ENCODE measurements around the gene ADAM10. TPM values are rescaled to one million over a fixed set of nuclear protein-coding genes. Genes with fewer than 3 reads are reported as not detected.

The ADAM10 gene
- total RNA-seq, 1 donor from 2014 or later = 287 TPM

DNA sequence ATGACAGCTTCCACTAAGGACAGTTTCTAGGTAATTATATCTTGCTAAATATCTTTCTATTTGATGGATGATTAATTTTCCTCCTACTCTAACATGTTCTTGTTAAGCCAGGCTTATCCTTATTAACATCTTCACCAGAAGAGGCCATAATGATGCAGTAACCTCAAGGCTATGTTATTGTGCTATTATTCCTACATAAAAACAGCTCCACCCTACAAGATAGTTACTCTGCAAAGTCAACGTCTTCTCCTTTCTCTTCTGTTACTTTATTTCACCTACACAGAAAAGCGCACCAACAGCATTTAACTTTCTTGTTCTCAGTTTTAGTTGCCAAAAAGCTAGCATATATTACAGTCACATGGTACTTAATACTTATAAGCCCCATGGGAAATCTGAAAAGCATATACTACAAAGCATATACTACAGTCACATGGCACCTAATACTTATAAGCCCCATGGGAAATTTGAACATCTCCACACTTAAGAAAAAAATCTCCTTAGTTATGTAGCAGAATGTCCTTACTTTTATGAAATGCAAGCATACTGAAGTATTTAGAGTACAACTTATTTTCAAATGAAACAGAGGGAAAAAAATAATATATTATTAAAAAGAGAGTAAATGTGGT, 13.4 kb downstream of the ADAM10 start:
- Mint-ChIP-seq H3K36me3 (ENCODE audit: low read depth, unreplicated experiment) (no peaks in the 10 kb centered on the region), H3K4me1 (ENCODE audit: unreplicated experiment) (peaks cover 7% of the 10 kb centered on the region), H3K27ac (ENCODE audit: unreplicated experiment) (no peak overlapping the region), H3K4me3 (ENCODE audit: unreplicated experiment) (no peak overlapping the region), H3K9me3 (ENCODE audit: unreplicated experiment) (no peaks in the 10 kb centered on the region), H3K27me3 (ENCODE audit: unreplicated experiment) (no peaks in the 10 kb centered on the region)
- TF ChIP-seq, protein P1, sequence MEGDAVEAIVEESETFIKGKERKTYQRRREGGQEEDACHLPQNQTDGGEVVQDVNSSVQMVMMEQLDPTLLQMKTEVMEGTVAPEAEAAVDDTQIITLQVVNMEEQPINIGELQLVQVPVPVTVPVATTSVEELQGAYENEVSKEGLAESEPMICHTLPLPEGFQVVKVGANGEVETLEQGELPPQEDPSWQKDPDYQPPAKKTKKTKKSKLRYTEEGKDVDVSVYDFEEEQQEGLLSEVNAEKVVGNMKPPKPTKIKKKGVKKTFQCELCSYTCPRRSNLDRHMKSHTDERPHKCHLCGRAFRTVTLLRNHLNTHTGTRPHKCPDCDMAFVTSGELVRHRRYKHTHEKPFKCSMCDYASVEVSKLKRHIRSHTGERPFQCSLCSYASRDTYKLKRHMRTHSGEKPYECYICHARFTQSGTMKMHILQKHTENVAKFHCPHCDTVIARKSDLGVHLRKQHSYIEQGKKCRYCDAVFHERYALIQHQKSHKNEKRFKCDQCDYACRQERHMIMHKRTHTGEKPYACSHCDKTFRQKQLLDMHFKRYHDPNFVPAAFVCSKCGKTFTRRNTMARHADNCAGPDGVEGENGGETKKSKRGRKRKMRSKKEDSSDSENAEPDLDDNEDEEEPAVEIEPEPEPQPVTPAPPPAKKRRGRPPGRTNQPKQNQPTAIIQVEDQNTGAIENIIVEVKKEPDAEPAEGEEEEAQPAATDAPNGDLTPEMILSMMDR (IDR thresholded peaks at IDR 0.05; ENCODE audit: unreplicated experiment) = no peak
- DNase-seq (ENCODE audit: low spot score) = no peak

DNA sequence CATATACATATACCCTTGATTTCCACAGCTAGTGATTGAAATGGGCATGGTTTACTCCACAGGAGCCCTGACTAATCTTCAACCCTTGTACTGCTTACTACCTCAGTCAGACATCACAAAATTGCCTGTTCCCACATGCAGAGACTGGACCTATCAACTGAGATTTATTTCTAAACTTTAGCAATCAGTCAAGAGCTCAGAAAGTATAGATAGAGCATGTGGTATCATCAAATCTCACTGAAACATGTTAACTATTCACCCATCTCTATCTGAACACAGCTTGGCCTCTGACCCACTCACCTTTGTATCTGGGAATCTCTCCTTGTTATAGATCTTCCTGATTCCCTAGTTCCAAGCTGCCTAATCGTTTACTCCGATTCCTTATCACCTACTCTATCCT, 14.6 kb downstream of the ADAM10 start:
- H3K9me3 Mint-ChIP-seq (ENCODE audit: unreplicated experiment) = no peaks in the 10 kb centered on the region
- no peaks in the 10 kb centered on the region for H3K27me3 Mint-ChIP-seq (ENCODE audit: unreplicated experiment)
- H3K36me3 Mint-ChIP-seq (ENCODE audit: low read depth, unreplicated experiment) = no peaks in the 10 kb centered on the region
- no peak overlapping the region for H3K4me3 Mint-ChIP-seq (ENCODE audit: unreplicated experiment)
- TF ChIP-seq, protein P1 (IDR thresholded peaks at IDR 0.05; ENCODE audit: unreplicated experiment) = no peak
- H3K27ac Mint-ChIP-seq (ENCODE audit: unreplicated experiment) = no peak overlapping the region
- H3K4me1 Mint-ChIP-seq (ENCODE audit: unreplicated experiment) = peaks cover 10% of the 10 kb centered on the region
- DNase-seq (ENCODE audit: low spot score) = no peak

DNA sequence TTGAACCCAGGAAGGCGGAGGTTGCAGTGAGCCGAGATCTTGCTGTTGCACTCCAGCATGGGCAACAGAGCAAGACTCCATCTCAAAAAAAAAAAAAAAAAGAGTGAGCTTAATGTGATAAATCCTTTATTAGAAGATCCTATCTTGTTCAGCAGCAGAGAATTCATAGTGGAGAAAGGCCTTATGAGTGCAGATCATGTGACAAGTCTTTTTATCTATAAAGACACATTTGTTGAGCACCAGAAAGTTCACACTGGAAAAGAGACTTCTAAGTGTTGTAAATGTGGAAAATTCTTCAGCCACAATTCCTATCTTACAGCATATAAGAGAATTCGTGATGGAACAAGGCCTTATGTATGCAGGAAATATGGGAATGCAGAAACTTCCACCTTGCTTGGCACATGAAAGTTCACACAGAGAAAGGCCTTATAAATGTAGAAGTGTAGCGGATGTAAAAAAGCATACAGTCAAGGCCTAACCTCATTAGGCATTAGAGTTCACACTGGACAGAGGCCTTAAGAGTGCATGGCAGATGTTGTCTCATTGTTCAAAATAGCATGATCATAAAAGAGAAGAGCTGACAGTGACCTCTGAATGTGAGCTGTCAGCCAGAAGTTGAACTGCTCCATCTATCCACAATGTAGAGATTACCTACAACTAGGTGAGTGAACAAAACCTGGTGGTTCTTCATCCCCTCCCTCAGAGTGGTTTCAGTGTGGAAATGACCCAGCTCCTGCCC, 16.7 kb downstream of the ADAM10 start:
- TF ChIP-seq, protein P1 (IDR thresholded peaks at IDR 0.05; ENCODE audit: unreplicated experiment) = no peak
- Mint-ChIP-seq H3K9me3 (ENCODE audit: unreplicated experiment) (no peaks in the 10 kb centered on the region), H3K4me3 (ENCODE audit: unreplicated experiment) (no peak overlapping the region), H3K4me1 (ENCODE audit: unreplicated experiment) (peaks cover 7% of the 10 kb centered on the region), H3K27ac (ENCODE audit: unreplicated experiment) (no peak overlapping the region), H3K27me3 (ENCODE audit: unreplicated experiment) (peaks cover 4% of the 10 kb centered on the region), H3K36me3 (ENCODE audit: low read depth, unreplicated experiment) (no peaks in the 10 kb centered on the region)
- DNase-seq (ENCODE audit: low spot score) = no peak

DNA sequence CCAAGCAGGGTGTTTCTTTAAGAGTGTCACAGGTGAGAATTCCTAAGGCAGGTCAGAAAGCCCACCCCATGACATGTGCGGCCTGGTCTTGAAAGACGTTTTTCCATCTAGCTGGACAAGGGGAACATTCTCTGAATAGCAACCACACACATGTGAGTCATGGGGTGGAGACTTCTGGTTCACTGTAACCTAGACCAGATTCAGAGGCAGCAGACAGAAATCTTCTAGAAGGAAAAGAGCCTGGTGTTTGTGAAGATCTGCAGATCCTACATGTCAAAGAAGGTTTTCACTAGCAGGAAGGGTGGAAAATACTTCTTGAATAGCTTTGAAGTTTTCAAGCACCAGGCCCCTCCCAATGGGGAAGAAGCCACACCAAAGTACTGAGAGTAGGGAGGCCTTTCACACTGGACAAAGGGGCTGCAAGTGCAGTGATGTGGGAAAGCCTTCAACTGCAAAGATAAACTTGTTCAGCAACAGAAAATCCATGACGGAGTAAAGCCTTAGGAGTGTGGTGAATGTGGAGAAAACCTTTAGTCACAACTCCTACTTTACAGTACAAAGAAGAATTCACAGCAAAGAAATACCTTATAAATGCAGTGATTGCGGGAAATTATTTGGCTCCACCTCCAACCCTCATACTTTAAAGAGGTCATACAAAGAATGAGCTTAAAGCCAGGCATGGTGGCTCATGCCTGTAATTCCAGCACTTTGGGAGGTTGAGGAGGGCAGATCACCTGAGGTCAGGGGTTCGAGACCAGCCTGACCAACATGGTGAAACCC, 17.6 kb downstream of the ADAM10 start:
- TF ChIP-seq, protein P1 (IDR thresholded peaks at IDR 0.05; ENCODE audit: unreplicated experiment) = no peak
- Mint-ChIP-seq H3K36me3 (ENCODE audit: low read depth, unreplicated experiment) (no peaks in the 10 kb centered on the region), H3K27ac (ENCODE audit: unreplicated experiment) (no peak overlapping the region), H3K27me3 (ENCODE audit: unreplicated experiment) (peaks cover 4% of the 10 kb centered on the region), H3K4me1 (ENCODE audit: unreplicated experiment) (peaks cover 7% of the 10 kb centered on the region), H3K4me3 (ENCODE audit: unreplicated experiment) (no peak overlapping the region), H3K9me3 (ENCODE audit: unreplicated experiment) (no peaks in the 10 kb centered on the region)
- DNase-seq (ENCODE audit: low spot score) = no peak

Data from endothelial cell (in vitro differentiated cells).